ENCODE results near the gene DUSP28.

- TF ChIP-seq EZH2 (IDR thresholded peaks at IDR 0.05; ENCODE audit: borderline replicate concordance, insufficient read depth, low read depth, low read length, poor library complexity, severe bottlenecking) (no peak), CTCF (IDR thresholded peaks at IDR 0.05) (no peak)
Measured at GRCh38 chr2:240582781-240583180, 22.6 kb downstream of the DUSP28 start.

Measured in B cell (primary cell).